K562 (cell line): ENCODE data around the gene TRIM62. TPM values are rescaled to one million over a fixed set of nuclear protein-coding genes. Genes with fewer than 3 reads are reported as not detected.
A peak's percentile ranks its signal among the peaks of the same experiment; 100 is the strongest.

ENCODE experiments used
- BHLHE40 ChIP-seq: IDR thresholded peaks from 2 replicates; pipeline ENCODE4 v1.6.1; 2011; ENCODE audit warnings: low read length, improper control_type of control experiment
- CBFB ChIP-seq: sonication (generic); formaldehyde crosslinking; IDR thresholded peaks from 2 replicates; pipeline ENCODE4 v1.4.0; 2020; ENCODE audit warnings: mild to moderate bottlenecking, missing genetic modification reagents
- DIDO1 ChIP-seq: fragments of 450-650 bp; IDR thresholded peaks from 2 replicates; pipeline ENCODE4 v1.6.1; 2016; ENCODE audit warnings: low read depth, missing biosample characterization, missing genetic modification characterization
- HDGF ChIP-seq: fragments of 450-650 bp; IDR thresholded peaks from 2 replicates; pipeline ENCODE4 v1.6.1; 2016
- NR4A1 ChIP-seq, 2 experiments: fragments of 250-450 bp in 1 of 2; fragments of 450-650 bp in 1 of 2; sonication (Bioruptor Pico) in 1 of 2; IDR thresholded peaks; 2 replicates each; pipeline versions ENCODE4 v1.4.0 to v1.6.1; 2016 to 2020; ENCODE audit warnings: mild to moderate bottlenecking in 2 of 2, missing compliant biosample characterization in 1 of 2, missing genetic modification characterization in 1 of 2, moderate library complexity in 1 of 2
- PHF20 ChIP-seq: fragments of 450-650 bp; IDR thresholded peaks from 2 replicates; pipeline ENCODE4 v1.6.1; 2018; ENCODE audit not compliant: partially characterized antibody
- SAFB ChIP-seq: fragments of 200-400 bp; formaldehyde crosslinking; IDR thresholded peaks from 2 replicates; pipeline ENCODE4 v1.6.1; 2017; ENCODE audit warnings: low read depth, low read length, borderline replicate concordance
- SNIP1 ChIP-seq: fragments of 450-650 bp; IDR thresholded peaks from 2 replicates; pipeline ENCODE4 v1.7.1; 2017; ENCODE audit warnings: low read depth, mild to moderate bottlenecking
- TAF15 ChIP-seq: fragments of 200-400 bp; formaldehyde crosslinking; IDR thresholded peaks from 2 replicates; pipeline ENCODE4 v1.6.1; 2017; ENCODE audit warnings: mild to moderate bottlenecking, low read depth, low read length, moderate library complexity
- ZBTB17 ChIP-seq: fragments of 450-650 bp; formaldehyde crosslinking; IDR thresholded peaks from 2 replicates; pipeline ENCODE4 v1.4.0; 2020; ENCODE audit warnings: mild to moderate bottlenecking
- ZNF586 ChIP-seq: fragments of 450-650 bp; formaldehyde crosslinking; conservative IDR thresholded peaks from 2 replicates; pipeline ENCODE4 v1.4.0; 2020; ENCODE audit warnings: mild to moderate bottlenecking, moderate library complexity
- polyA plus RNA-seq, 8 experiments: library from polyadenylated mRNA; depleted of rRNA in 4 of 8; stranded (reverse) in 5 of 8; unstranded in 3 of 8; fragments of >200 nt; fragmentation: Nextera tagmentation in 2 of 8; fragmentation: Illumina TruSeq in 1 of 8; extraction: Ambion mirVana in 2 of 8; extraction: Trizol in 1 of 8; gene quantifications; 2 replicates each; pipeline versions ENCODE4 v1.2.1 to v1.2.3, GENCODE V29; 2011 to 2014; ENCODE audit warnings: inconsistent platforms in 1 of 8, missing spikeins in 1 of 8
- total RNA-seq, 7 experiments: library from RNA; depleted of rRNA in 6 of 7; stranded (reverse); fragments of >200 nt in 6 of 7; fragmentation: Illumina TruSeq in 2 of 7; extraction: Trizol in 2 of 7; gene quantifications; 2 replicates each; pipeline versions ENCODE4 v1.2.1 to v1.2.3, GENCODE V29; 2011 to 2021; ENCODE audit warnings: low replicate concordance in 1 of 7
- TF ChIP-seq, protein P1 (sequence below): fragments of 200-600 bp; sonication (generic); IDR thresholded peaks from one replicate; pipeline ENCODE4 v1.6.1; 2012; ENCODE audit warnings: mild to moderate bottlenecking, low read depth, low read length, inconsistent platforms
- TF ChIP-seq, protein P2 (sequence below): fragments of 250-450 bp; sonication (Bioruptor Pico); IDR thresholded peaks from 2 replicates; pipeline ENCODE4 v1.4.0; 2020; ENCODE audit warnings: mild to moderate bottlenecking, moderate library complexity
- TF ChIP-seq, protein P3 (sequence below), 2 experiments: fragments of 250-450 bp in 1 of 2; fragments of 450-650 bp in 1 of 2; sonication (Bioruptor Pico) in 1 of 2; IDR thresholded peaks; 2 replicates each; pipeline versions ENCODE4 v1.6.1 to v1.8.0; 2016 to 2021; ENCODE audit warnings: mild to moderate bottlenecking in 2 of 2, moderate library complexity in 2 of 2, missing compliant biosample characterization in 1 of 2, missing genetic modification characterization in 1 of 2

Gene TRIM62
- total and polyA plus RNA-seq, 9 of the 15 experiments (the other 6 are each of a cell fraction or from before 2014, with no cell fraction given): 0.18 to 2.3 (median 0.52) TPM

DNA sequence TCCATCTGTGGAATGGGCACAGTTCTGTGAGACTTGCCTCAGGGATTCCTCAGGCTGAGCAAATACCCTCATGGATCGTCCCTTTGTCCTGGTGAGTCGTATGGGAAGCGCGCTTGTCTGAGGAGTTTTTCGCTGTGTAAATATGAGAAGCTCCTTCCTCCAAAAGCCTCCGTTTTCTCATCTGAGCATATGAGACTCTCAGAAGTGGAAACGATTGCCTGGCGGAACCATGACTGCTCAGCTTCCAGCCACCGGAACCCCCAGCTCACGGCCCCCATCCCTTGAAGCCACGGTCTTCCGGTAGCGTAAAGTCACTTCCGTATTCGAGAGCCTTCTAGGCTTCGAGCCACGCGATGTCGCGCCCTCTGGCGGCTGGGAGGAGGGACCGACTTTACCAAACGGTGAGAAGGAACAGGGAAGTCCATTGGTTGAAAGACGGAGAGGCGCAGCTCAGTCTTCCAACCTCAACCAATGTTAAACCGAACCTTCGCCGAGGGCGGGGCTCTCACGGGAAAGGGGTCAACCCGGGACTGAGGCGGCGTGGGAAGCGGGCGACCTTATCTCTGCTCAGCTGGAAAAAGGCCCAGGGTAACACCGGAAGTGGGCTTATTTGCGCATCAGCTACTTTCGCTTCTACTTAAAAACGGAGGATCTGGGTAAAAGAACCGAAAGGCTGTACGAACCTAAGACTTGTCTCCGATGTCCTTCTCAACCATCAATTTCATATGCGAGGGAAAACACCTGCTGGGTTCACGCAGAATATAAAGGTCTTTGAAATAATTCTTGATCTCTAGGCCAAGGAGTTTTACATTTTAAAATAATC, 54.6 kb downstream of the TRIM62 start (continued):
- TF ChIP-seq PHF20 (peak; percentile 93), CBFB (CRISPR knock-in tag) (no peak), NR4A1 (CRISPR knock-in tag; IDR thresholded peaks at IDR 0.05) (no peak), NR4A1 (tag; IDR thresholded peaks at IDR 0.05) (no peak; the same call in 1 of the 2 replicates), BHLHE40 (no peak; the same call in 1 of the 2 replicates), ZBTB17 (no peak; the same call in 1 of the 2 replicates), DIDO1 (tag) (peak; percentile 87), ZNF586 (CRISPR knock-in tag) (no peak), TAF15 (no peak), SNIP1 (peak; percentile 88), SAFB (no peak), HDGF (no peak)
- TF ChIP-seq, protein P1, sequence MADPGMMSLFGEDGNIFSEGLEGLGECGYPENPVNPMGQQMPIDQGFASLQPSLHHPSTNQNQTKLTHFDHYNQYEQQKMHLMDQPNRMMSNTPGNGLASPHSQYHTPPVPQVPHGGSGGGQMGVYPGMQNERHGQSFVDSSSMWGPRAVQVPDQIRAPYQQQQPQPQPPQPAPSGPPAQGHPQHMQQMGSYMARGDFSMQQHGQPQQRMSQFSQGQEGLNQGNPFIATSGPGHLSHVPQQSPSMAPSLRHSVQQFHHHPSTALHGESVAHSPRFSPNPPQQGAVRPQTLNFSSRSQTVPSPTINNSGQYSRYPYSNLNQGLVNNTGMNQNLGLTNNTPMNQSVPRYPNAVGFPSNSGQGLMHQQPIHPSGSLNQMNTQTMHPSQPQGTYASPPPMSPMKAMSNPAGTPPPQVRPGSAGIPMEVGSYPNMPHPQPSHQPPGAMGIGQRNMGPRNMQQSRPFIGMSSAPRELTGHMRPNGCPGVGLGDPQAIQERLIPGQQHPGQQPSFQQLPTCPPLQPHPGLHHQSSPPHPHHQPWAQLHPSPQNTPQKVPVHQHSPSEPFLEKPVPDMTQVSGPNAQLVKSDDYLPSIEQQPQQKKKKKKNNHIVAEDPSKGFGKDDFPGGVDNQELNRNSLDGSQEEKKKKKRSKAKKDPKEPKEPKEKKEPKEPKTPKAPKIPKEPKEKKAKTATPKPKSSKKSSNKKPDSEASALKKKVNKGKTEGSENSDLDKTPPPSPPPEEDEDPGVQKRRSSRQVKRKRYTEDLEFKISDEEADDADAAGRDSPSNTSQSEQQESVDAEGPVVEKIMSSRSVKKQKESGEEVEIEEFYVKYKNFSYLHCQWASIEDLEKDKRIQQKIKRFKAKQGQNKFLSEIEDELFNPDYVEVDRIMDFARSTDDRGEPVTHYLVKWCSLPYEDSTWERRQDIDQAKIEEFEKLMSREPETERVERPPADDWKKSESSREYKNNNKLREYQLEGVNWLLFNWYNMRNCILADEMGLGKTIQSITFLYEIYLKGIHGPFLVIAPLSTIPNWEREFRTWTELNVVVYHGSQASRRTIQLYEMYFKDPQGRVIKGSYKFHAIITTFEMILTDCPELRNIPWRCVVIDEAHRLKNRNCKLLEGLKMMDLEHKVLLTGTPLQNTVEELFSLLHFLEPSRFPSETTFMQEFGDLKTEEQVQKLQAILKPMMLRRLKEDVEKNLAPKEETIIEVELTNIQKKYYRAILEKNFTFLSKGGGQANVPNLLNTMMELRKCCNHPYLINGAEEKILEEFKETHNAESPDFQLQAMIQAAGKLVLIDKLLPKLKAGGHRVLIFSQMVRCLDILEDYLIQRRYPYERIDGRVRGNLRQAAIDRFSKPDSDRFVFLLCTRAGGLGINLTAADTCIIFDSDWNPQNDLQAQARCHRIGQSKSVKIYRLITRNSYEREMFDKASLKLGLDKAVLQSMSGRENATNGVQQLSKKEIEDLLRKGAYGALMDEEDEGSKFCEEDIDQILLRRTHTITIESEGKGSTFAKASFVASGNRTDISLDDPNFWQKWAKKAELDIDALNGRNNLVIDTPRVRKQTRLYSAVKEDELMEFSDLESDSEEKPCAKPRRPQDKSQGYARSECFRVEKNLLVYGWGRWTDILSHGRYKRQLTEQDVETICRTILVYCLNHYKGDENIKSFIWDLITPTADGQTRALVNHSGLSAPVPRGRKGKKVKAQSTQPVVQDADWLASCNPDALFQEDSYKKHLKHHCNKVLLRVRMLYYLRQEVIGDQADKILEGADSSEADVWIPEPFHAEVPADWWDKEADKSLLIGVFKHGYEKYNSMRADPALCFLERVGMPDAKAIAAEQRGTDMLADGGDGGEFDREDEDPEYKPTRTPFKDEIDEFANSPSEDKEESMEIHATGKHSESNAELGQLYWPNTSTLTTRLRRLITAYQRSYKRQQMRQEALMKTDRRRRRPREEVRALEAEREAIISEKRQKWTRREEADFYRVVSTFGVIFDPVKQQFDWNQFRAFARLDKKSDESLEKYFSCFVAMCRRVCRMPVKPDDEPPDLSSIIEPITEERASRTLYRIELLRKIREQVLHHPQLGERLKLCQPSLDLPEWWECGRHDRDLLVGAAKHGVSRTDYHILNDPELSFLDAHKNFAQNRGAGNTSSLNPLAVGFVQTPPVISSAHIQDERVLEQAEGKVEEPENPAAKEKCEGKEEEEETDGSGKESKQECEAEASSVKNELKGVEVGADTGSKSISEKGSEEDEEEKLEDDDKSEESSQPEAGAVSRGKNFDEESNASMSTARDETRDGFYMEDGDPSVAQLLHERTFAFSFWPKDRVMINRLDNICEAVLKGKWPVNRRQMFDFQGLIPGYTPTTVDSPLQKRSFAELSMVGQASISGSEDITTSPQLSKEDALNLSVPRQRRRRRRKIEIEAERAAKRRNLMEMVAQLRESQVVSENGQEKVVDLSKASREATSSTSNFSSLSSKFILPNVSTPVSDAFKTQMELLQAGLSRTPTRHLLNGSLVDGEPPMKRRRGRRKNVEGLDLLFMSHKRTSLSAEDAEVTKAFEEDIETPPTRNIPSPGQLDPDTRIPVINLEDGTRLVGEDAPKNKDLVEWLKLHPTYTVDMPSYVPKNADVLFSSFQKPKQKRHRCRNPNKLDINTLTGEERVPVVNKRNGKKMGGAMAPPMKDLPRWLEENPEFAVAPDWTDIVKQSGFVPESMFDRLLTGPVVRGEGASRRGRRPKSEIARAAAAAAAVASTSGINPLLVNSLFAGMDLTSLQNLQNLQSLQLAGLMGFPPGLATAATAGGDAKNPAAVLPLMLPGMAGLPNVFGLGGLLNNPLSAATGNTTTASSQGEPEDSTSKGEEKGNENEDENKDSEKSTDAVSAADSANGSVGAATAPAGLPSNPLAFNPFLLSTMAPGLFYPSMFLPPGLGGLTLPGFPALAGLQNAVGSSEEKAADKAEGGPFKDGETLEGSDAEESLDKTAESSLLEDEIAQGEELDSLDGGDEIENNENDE: no peak
- TF ChIP-seq, protein P2, sequence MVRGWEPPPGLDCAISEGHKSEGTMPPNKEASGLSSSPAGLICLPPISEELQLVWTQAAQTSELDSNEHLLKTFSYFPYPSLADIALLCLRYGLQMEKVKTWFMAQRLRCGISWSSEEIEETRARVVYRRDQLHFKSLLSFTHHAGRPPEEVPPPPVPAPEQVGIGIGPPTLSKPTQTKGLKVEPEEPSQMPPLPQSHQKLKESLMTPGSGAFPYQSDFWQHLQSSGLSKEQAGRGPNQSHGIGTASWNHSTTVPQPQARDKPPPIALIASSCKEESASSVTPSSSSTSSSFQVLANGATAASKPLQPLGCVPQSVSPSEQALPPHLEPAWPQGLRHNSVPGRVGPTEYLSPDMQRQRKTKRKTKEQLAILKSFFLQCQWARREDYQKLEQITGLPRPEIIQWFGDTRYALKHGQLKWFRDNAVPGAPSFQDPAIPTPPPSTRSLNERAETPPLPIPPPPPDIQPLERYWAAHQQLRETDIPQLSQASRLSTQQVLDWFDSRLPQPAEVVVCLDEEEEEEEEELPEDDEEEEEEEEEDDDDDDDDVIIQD (CRISPR knock-in tag): no peak
- TF ChIP-seq, protein P3, sequence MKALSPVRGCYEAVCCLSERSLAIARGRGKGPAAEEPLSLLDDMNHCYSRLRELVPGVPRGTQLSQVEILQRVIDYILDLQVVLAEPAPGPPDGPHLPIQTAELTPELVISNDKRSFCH (CRISPR knock-in tag; IDR thresholded peaks at IDR 0.05): no peak
- TF ChIP-seq, protein P3 (tag; IDR thresholded peaks at IDR 0.05): peak; percentile 60; the same call in 1 of the 2 replicates
